ENCODE measurements around the gene CDK2.

Gene CDK2

GRCh38 chr12:55926738-55927587, 39.7 kb upstream of the CDK2 start:
- intact Hi-C loops (cut with DNase I; ENCODE audit: low total_unique reads), result no loop called here
- peak; percentile 56 to 64 for TF ChIP-seq CTCF (IDR thresholded peaks at IDR 0.05)
- Histone ChIP-seq H3K36me3 (peaks cover 0 to 14% (median 10%) of the 10 kb centered on the region in 3 donors), H3K27ac (peak overlapping the region; percentile 90 to 95), H3K27me3 (no peaks in the 10 kb centered on the region), H3K9me3 (no peaks in the 10 kb centered on the region), H3K4me1 (peaks cover 0 to 39% (median 28%) of the 10 kb centered on the region in 4 donors), H3K4me3 (peak overlapping the region; percentile 83 to 88)
- DNase-seq, result peak; percentile 87 to 94

GRCh38 chr12:55927588-55928502, 38.8 kb upstream of the CDK2 start, which contains the start of gene PYM1:
Gene PYM1 (minus strand): TSS chr12:55927894. CDS start chr12:55927761, 133 bp downstream.
- Histone ChIP-seq H3K27me3 (no peaks in the 10 kb centered on the region), H3K4me1 (peaks cover 0 to 44% (median 32%) of the 10 kb centered on the region in 4 donors), H3K4me3 (peak within 1 kb of the TSS; percentile 83 to 88), H3K36me3 (peaks cover 0 to 5% (median 2%) of the 10 kb centered on the region in 3 donors), H3K27ac (peak within 1 kb of the TSS; percentile 90 to 95), H3K9me3 (no peaks in the 10 kb centered on the region)
- DNase-seq, result peak; percentile 84 to 88
- TF ChIP-seq CTCF (IDR thresholded peaks at IDR 0.05), result no peak
- intact Hi-C loops (cut with DNase I; ENCODE audit: low total_unique reads), result no loop called here

GRCh38 chr12:55929306-55929791, 37.3 kb upstream of the CDK2 start:
- Histone ChIP-seq H3K36me3 (no peaks in the 10 kb centered on the region), H3K4me3 (no peak overlapping the region), H3K27me3 (no peaks in the 10 kb centered on the region), H3K27ac (no peak overlapping the region), H3K9me3 (no peaks in the 10 kb centered on the region), H3K4me1 (peaks cover 0 to 54% (median 39%) of the 10 kb centered on the region in 4 donors)
- no peak for DNase-seq
- no peak for TF ChIP-seq CTCF (IDR thresholded peaks at IDR 0.05)
- intact Hi-C loops (cut with DNase I; ENCODE audit: low total_unique reads), result no loop called here

- intact Hi-C loops (cut with DNase I; ENCODE audit: low total_unique reads), result no loop called here
- peaks cover 0 to 52% (median 39%) of the 10 kb centered on the region in 4 donors for H3K4me1 ChIP-seq
- peak; percentile 40 to 44 for TF ChIP-seq CTCF (IDR thresholded peaks at IDR 0.05)
Observed at GRCh38 chr12:55930771-55931316, 35.8 kb upstream of the CDK2 start, which contains the start of gene DGKA. Gene DGKA (plus strand): TSS chr12:55931162. CDS start chr12:55936504, 5,342 bp downstream.

GRCh38 chr12:55931317-55931779, 35.3 kb upstream of the CDK2 start:
- Histone ChIP-seq H3K4me1 (peaks cover 0 to 47% (median 34%) of the 10 kb centered on the region in 4 donors), H3K27ac (peak overlapping the region; percentile 73 to 77), H3K9me3 (no peaks in the 10 kb centered on the region), H3K4me3 (peak overlapping the region; percentile 58 to 72), H3K27me3 (no peaks in the 10 kb centered on the region), H3K36me3 (no peaks in the 10 kb centered on the region)
- no peak for TF ChIP-seq CTCF (IDR thresholded peaks at IDR 0.05)
- peak; percentile 25 to 70 for DNase-seq
- intact Hi-C loops (cut with DNase I; ENCODE audit: low total_unique reads), result no loop called here

More at GRCh38 chr12:55930771-55931316, 35.8 kb upstream of the CDK2 start, which contains the start of gene DGKA:
- no peak for DNase-seq
- Histone ChIP-seq H3K27ac (peak within 1 kb of the TSS; percentile 73 to 77), H3K9me3 (no peaks in the 10 kb centered on the region), H3K4me3 (peak within 1 kb of the TSS; percentile 58 to 72), H3K36me3 (no peaks in the 10 kb centered on the region), H3K27me3 (no peaks in the 10 kb centered on the region)

Measured in tibial artery (tissue), 4 donors.